HG03045 (cell line): ENCODE measurements around the gene KRTCAP3.

Experiments used
- ATAC-seq: cut with Tn5 transposase; IDR thresholded peaks from one replicate; pipeline ENCODE4 v1.9.1; 2021; ENCODE audit warnings: mild to moderate bottlenecking, moderate library complexity; ENCODE audit not compliant: unreplicated experiment

The KRTCAP3 gene

GRCh38 chr2:27435628-27436027, 6.6 kb upstream of the KRTCAP3 start:
- no peak for ATAC-seq

- no peak for ATAC-seq
These were observed 805 bp upstream of the KRTCAP3 start for GRCh38 chr2:27441226-27441926.

DNA sequence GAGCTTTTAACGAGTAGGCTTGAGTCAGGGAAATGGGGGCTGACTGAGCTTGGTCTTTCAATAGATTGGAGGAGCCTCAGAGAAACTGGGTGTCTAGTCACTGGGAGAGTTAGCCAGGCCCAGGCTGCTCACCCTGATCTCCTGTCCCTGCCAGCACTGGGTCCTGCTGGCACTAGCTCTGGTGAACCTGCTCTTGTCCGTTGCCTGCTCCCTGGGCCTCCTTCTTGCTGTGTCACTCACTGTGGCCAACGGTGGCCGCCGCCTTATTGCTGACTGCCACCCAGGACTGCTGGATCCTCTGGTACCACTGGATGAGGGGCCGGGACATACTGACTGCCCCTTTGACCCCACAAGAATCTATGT, 720 bp downstream of the KRTCAP3 start:
- ATAC-seq = no peak

GRCh38 chr2:27445155-27445554, 3.0 kb downstream of the KRTCAP3 start:
- no peak for ATAC-seq

- no peak for ATAC-seq
These were observed 3.4 kb downstream of the KRTCAP3 start for GRCh38 chr2:27445615-27446014.

DNA sequence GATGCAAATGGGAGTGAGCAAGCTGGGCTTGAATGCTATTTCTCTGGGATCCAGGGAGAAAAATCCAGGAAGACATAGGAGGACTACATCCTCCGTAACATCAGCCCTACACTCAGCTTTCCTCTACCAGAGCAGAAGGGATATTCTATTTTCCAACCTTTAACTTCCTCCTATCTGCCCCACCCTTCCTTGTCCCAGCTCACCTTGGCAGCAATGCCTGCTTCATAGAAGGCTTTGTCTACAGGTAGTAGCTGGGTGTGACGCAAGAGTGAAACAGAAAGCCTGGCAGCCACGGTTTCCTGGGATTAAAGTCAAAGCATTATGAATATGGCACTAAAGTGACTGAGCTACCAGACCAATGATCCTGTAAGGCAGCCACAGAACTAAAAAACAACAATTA, 3.9 kb downstream of the KRTCAP3 start:
- no peak for ATAC-seq

- ATAC-seq = no peak
These were observed 6.2 kb downstream of the KRTCAP3 start for GRCh38 chr2:27448381-27448780.

- ATAC-seq = no peak
These were observed 8.9 kb downstream of the KRTCAP3 start for GRCh38 chr2:27451095-27451494.

GRCh38 chr2:27453968-27454367, 11.8 kb downstream of the KRTCAP3 start:
- no peak for ATAC-seq

DNA sequence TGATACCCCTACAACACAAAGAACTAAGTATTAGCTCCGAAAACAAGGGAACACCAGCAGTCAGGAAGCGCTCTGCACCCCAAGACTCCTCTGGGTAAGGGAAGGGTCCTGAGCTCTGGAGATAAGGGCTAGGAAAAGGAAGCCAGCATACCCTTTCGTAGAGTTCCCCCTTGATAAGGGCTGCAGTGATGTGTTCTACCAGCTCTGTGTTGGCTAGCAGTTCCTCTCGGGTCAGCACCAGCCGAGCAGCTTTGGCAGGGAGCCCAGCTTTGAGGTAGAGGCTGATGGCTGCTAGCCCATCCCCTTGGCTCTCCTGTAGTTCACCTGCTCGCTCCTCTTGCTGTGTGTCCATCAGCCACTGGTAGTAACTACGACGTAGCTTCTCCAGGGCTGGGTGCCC, 18.9 kb downstream of the KRTCAP3 start:
- no peak for ATAC-seq

- ATAC-seq = no peak
These were observed 22.3 kb downstream of the KRTCAP3 start for GRCh38 chr2:27464443-27464842.

DNA sequence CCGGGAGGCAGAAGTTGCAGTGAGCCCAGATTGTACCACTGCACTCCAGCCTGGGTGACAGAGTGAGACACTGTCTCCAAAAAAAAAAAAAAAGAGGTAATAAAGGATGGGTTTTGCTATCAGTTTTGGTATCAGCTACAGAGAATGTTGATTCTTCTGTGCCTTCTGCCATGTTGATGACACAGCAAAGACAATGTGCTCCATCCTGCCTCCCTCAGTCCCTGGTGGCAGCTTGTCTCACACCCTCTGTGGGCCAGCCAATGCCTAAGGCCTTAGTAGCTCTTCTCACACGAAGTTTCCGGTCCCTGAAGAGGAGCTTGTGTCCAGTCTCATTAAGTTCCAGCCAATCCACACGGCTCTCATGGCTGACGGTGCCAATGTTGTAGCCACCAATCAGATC, 29.8 kb downstream of the KRTCAP3 start:
- ATAC-seq = no peak

- no peak for ATAC-seq
These were observed 43.3 kb downstream of the KRTCAP3 start for GRCh38 chr2:27485496-27485895.

GRCh38 chr2:27489118-27489497, 46.9 kb downstream of the KRTCAP3 start:
- ATAC-seq = no peak

GRCh38 chr2:27489498-27490397, 47.6 kb downstream of the KRTCAP3 start, which contains the start of gene IFT172:
Gene IFT172 (minus strand): TSS chr2:27489743. CDS start chr2:27489653, 90 bp downstream.
- peak; percentile 95 for ATAC-seq

DNA sequence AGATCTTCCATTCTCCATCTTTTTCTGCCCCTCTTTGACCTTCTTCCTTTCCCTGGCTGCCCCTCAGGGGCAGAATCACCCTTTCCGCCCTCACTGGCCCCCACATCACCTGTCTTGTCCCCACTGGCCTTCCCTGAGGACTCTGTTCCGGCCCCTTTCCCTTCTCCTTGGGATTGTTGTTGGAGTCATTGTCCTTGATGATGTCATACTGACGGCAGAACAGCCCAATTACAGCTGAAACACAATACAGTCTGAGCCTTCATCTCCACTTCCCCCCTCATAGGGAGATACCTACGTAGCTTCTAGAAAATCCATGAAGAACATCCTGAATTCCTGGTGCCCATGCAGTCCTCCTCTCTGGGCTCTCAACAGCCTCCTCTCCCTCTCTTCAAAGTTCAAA, 50.4 kb downstream of the KRTCAP3 start:
- ATAC-seq = no peak

GRCh38 chr2:27493948-27494283, 51.7 kb downstream of the KRTCAP3 start:
- ATAC-seq = no peak
